Endothelial cell of umbilical vein (primary cell): ENCODE data around the gene MRPL12. TPM values are rescaled to one million over a fixed set of nuclear protein-coding genes. Genes with fewer than 3 reads are reported as not detected.

Experiments used
- BruUV-seq: library from RNA; stranded (reverse); fragments of 400-500 nt; replicated peaks from 2 replicates; lab custom pipeline; 2021; lab: Mats Ljungman, UMichigan
- CTCF ChIA-PET: fragments of 300-600, 350-600 bp; sonication (Branson Sonifier 250); formaldehyde crosslinking; loops from one replicate; lab custom pipeline; 2021; ENCODE audit warnings: antibody characterized with exemption, inconsistent platforms; lab: Charles Lee
- POLR2A ChIA-PET: fragments of 300-600, 350-600 bp; sonication (Branson Sonifier 250); formaldehyde crosslinking; loops from one replicate; lab custom pipeline; 2021; ENCODE audit warnings: antibody characterized with exemption, inconsistent platforms; lab: Charles Lee
- DNase-seq: peaks from one replicate; pipeline ENCODE4 v3.0.0-alpha.2; 2011; ENCODE audit warnings: low read depth, low spot score
- FAIRE-seq: peaks from 2 replicates; lab custom pipeline; 2011; peaks lifted over from hg19 to GRCh38; lab: Jason Lieb, UNC
- H2AFZ ChIP-seq: 2 replicates; pipeline ENCODE4 v1.6.0; 2012; ENCODE audit warnings: low read depth, low read length, control low read depth, inconsistent platforms
- H3K27ac ChIP-seq: 2 replicates; pipeline ENCODE4 v1.5.1; 2011; ENCODE audit warnings: low read depth, mild to moderate bottlenecking, control low read depth, low read length, moderate library complexity; ENCODE audit not compliant: insufficient read depth
- H3K27me3 ChIP-seq, 2 experiments: 2 replicates each; pipeline versions ENCODE4 v1.6.0 to v1.6.1; 2011; ENCODE audit warnings: low read length in 2 of 2, mixed read lengths in 1 of 2; ENCODE audit not compliant: control insufficient read depth in 2 of 2, insufficient read depth in 2 of 2
- H3K36me3 ChIP-seq, 2 experiments: 2 replicates in 1 of 2; 3 replicates in 1 of 2; pipeline ENCODE4 v1.5.1; 2011; ENCODE audit warnings: low read length in 2 of 2, mild to moderate bottlenecking in 1 of 2, moderate library complexity in 1 of 2; ENCODE audit not compliant: control insufficient read depth in 2 of 2, insufficient read depth in 2 of 2; ENCODE audit errors: extremely low read depth in 1 of 2
- H3K4me1 ChIP-seq: 3 replicates; pipeline ENCODE4 v1.5.1; 2011; ENCODE audit warnings: mild to moderate bottlenecking, low read length; ENCODE audit not compliant: control insufficient read depth, insufficient read depth; ENCODE audit errors: extremely low read depth
- H3K4me2 ChIP-seq: 2 replicates; pipeline ENCODE4 v1.6.1; 2011; ENCODE audit warnings: low read length, control low read depth, mixed read lengths; ENCODE audit not compliant: insufficient read depth
- H3K4me3 ChIP-seq, 3 experiments: fragments of 200-600 bp in 1 of 3; sonication (generic), shearing (Covaris generic) in 1 of 3; replicated peaks in 1 of 3; 2 replicates each; pipeline ENCODE4 v1.5.1; 2011 to 2016; ENCODE audit warnings: control low read depth in 3 of 3, low read length in 3 of 3, mild to moderate bottlenecking in 2 of 3, inconsistent platforms in 1 of 3, low read depth in 1 of 3, moderate library complexity in 1 of 3; ENCODE audit not compliant: insufficient read depth in 1 of 3
- H3K79me2 ChIP-seq: 2 replicates; pipeline ENCODE4 v1.6.0; 2012; ENCODE audit warnings: low read length, inconsistent platforms; ENCODE audit not compliant: control insufficient read depth, insufficient read depth
- H3K9ac ChIP-seq: replicated peaks from 2 replicates; pipeline ENCODE3; 2011; ENCODE audit warnings: low read length, control low read depth; ENCODE audit not compliant: insufficient read depth; ENCODE audit errors: extremely low read depth
- H3K9me1 ChIP-seq: replicated peaks from 3 replicates; pipeline ENCODE4 v1.6.0; 2011; ENCODE audit warnings: mild to moderate bottlenecking, low read length; ENCODE audit not compliant: control insufficient read depth, insufficient read depth; ENCODE audit errors: extremely low read depth
- H3K9me3 ChIP-seq: replicated peaks from 2 replicates; pipeline ENCODE4 v1.5.1; 2012; ENCODE audit warnings: low read length, inconsistent platforms; ENCODE audit not compliant: control insufficient read depth, insufficient read depth
- H4K20me1 ChIP-seq: replicated peaks from 2 replicates; pipeline ENCODE3; 2011; ENCODE audit warnings: mild to moderate bottlenecking, low read length; ENCODE audit not compliant: control insufficient read depth, insufficient read depth; ENCODE audit errors: extremely low read depth
- EZH2 ChIP-seq: IDR thresholded peaks from 2 replicates; pipeline ENCODE4 v1.6.1; 2012; ENCODE audit warnings: borderline replicate concordance, low read depth, mild to moderate bottlenecking, moderate library complexity, low read length, inconsistent platforms; ENCODE audit not compliant: severe bottlenecking
- FOS ChIP-seq: IDR thresholded peaks from 2 replicates; pipeline ENCODE4 v1.6.1; 2011; ENCODE audit warnings: mild to moderate bottlenecking, low read length, moderate library complexity, borderline replicate concordance; ENCODE audit not compliant: insufficient read depth
- GATA2 ChIP-seq: IDR thresholded peaks from 2 replicates; pipeline ENCODE4 v1.7.0; 2011; ENCODE audit warnings: low read depth, mild to moderate bottlenecking, moderate library complexity, mixed read lengths, low read length; ENCODE audit not compliant: insufficient read length, insufficient read depth
- MYC ChIP-seq: IDR thresholded peaks from one replicate; pipeline ENCODE4 v1.6.1; 2011; ENCODE audit warnings: mild to moderate bottlenecking, low read depth, low read length
- POLR2A ChIP-seq: IDR thresholded peaks from 2 replicates; pipeline ENCODE4 v1.6.1; 2012; ENCODE audit warnings: low read depth, mild to moderate bottlenecking, control low read depth, low read length
- POLR2AphosphoS5 ChIP-seq: IDR thresholded peaks from 2 replicates; pipeline ENCODE4 v1.6.1; 2012; ENCODE audit warnings: low read depth, mild to moderate bottlenecking, control low read depth, low read length, moderate library complexity; ENCODE audit not compliant: insufficient read depth
- dilution Hi-C: fragments of 300-500 bp; cut with MboI; formaldehyde crosslinking; loops from one replicate; pipeline ENCODE4 v1.15.0; 2019; ENCODE audit warnings: low sequenced_read_pairs; ENCODE audit not compliant: extremely low pct_ligation_motif_present
- intact Hi-C: fragments of 100-400 bp; cut with micrococcal nuclease; formaldehyde crosslinking; loops from one replicate; pipeline ENCODE4 v1.10.0; 2022
- polyA plus RNA-seq, 4 experiments: library from polyadenylated mRNA; depleted of rRNA in 3 of 4; stranded (reverse) in 3 of 4; unstranded in 1 of 4; fragments of >200 nt; gene quantifications; 2 replicates each; pipeline versions ENCODE4 v1.2.1 to v1.2.3, GENCODE V29; 2011 to 2012; ENCODE audit warnings: missing spikeins in 1 of 4
- total RNA-seq: library from RNA; stranded (reverse); gene quantifications from 2 replicates; pipeline ENCODE4 v1.2.3, GENCODE V29; 2021
- TF ChIP-seq, protein P1 (sequence below), 2 donors: IDR thresholded peaks; 1 replicate in 1 of 2; 2 replicates in 1 of 2; pipeline ENCODE4 v1.5.1; 2011; ENCODE audit warnings: low read length in 2 of 2, mild to moderate bottlenecking in 2 of 2, moderate library complexity in 2 of 2, control low read depth in 1 of 2, inconsistent platforms in 1 of 2, low read depth in 1 of 2; ENCODE audit not compliant: insufficient read depth in 1 of 2; ENCODE audit errors: extremely low read depth in 1 of 2
- TF ChIP-seq, protein P2 (sequence below): IDR thresholded peaks from 2 replicates; pipeline ENCODE4 v1.6.1; 2011; ENCODE audit not compliant: insufficient read depth, insufficient read length

MRPL12 gene
- total and polyA plus RNA-seq, 2 donors (not counting 3 experiments of a cell fraction or from before 2014, with no cell fraction given) = 91.9 to 99.9 TPM

DNA sequence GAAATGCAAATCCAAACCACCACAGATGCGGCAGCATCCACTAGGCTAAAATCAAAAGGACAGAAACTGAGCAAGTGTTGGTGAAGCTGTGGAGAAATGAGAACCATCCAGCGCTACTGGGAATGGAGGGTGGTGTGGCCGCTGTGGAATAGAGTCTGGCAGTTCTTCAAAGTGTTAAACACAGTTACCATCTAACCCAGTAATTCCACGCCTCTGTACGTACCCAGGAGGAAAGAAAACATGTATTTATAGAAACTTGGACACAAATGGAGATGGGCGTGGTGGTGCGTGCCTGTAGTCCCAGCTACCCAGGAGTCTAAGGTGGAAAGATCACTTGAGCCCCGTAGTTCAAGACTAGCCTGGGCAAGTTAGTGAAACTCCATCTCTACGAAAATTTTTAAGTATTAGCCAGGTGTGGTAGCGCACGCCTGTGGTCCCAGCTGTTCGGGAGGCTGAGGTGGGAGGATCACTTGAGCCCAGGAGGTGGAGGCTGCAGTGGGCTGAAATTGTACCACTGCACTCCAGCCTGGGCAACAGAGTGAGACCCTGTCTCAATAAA, 20.6 kb downstream of the MRPL12 start:
- peak; percentile 44 for FAIRE-seq

DNA sequence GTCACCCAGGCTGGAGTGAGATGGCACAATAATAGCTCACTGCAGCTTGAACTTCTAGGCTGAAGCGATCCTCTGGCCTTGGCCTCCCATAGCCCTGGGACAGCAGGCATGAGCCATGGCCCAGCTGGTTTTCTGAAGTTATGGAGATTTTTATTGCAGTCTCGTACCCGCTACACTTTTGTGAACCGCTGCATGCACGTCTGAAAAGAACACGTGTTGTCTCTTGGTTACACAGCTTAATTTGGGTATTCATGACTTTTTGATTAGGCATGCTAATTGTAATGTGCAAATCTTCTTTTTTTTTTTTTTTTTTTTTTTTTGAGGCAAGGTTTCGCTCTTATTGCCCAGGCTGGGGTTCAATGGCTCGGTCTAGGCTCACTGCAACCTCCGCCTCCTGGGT, 22.3 kb downstream of the MRPL12 start:
- intact Hi-C loops = no loop called here
- TF ChIP-seq POLR2A = no peak
- TF ChIP-seq, protein P1, sequence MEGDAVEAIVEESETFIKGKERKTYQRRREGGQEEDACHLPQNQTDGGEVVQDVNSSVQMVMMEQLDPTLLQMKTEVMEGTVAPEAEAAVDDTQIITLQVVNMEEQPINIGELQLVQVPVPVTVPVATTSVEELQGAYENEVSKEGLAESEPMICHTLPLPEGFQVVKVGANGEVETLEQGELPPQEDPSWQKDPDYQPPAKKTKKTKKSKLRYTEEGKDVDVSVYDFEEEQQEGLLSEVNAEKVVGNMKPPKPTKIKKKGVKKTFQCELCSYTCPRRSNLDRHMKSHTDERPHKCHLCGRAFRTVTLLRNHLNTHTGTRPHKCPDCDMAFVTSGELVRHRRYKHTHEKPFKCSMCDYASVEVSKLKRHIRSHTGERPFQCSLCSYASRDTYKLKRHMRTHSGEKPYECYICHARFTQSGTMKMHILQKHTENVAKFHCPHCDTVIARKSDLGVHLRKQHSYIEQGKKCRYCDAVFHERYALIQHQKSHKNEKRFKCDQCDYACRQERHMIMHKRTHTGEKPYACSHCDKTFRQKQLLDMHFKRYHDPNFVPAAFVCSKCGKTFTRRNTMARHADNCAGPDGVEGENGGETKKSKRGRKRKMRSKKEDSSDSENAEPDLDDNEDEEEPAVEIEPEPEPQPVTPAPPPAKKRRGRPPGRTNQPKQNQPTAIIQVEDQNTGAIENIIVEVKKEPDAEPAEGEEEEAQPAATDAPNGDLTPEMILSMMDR (IDR thresholded peaks at IDR 0.05; ENCODE audit: extremely low read depth in 1 of 2, insufficient read depth in 1 of 2, low read depth in 1 of 2, low read length in 2 of 2) = no peak
- TF ChIP-seq MYC = no peak
- TF ChIP-seq EZH2 = no peak
- TF ChIP-seq, protein P2, sequence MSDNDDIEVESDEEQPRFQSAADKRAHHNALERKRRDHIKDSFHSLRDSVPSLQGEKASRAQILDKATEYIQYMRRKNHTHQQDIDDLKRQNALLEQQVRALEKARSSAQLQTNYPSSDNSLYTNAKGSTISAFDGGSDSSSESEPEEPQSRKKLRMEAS = no peak
- no peak for TF ChIP-seq GATA2
- TF ChIP-seq POLR2AphosphoS5 = no peak
- TF ChIP-seq FOS = no peak
- ChIA-PET CTCF (interaction anchor here (1.5 to 2.1 kb wide), 3 partner anchors 10 to 312 kb away, joined by 4 to 5 read pairs (median 5); partner anchors contain the start of gene DCXR), POLR2A (no interaction called here)
- dilution Hi-C loops = no loop called here
- Histone ChIP-seq H4K20me1 (no peaks in the 10 kb centered on the region), H3K27ac (no peak overlapping the region), H3K4me1 (peaks cover 4% of the 10 kb centered on the region), H3K27me3 (peaks cover 0 to 3% of the 10 kb centered on the region in 2 experiments), H3K4me2 (no peak overlapping the region), H3K9me3 (no peaks in the 10 kb centered on the region), H2AFZ (no peak overlapping the region), H3K4me3 (no peak overlapping the region), H3K9me1 (no peaks in the 10 kb centered on the region), H3K9ac (no peak overlapping the region), H3K36me3 (no peaks in the 10 kb centered on the region), H3K79me2 (no peaks in the 10 kb centered on the region)
- DNase-seq = no peak
- no peak for FAIRE-seq
- no TSS peak for BruUV-seq

More for the DNA sequence above, 20.6 kb downstream of the MRPL12 start:
- no TSS peak for BruUV-seq
- DNase-seq = no peak
- Histone ChIP-seq H3K79me2 (no peaks in the 10 kb centered on the region), H3K9ac (no peak overlapping the region), H3K9me3 (no peaks in the 10 kb centered on the region), H4K20me1 (no peaks in the 10 kb centered on the region), H3K27me3 (peaks cover 0 to 3% of the 10 kb centered on the region in 2 experiments), H2AFZ (no peak overlapping the region), H3K4me1 (peaks cover 4% of the 10 kb centered on the region), H3K27ac (no peak overlapping the region), H3K9me1 (no peaks in the 10 kb centered on the region), H3K36me3 (no peaks in the 10 kb centered on the region), H3K4me2 (no peak overlapping the region), H3K4me3 (no peak overlapping the region)
- TF ChIP-seq GATA2 = no peak
- ChIA-PET POLR2A (no interaction called here), CTCF (interaction anchor here (1.0 kb wide), 1 partner anchor 236 kb away, joined by 3 read pairs; no protein-coding TSS in a partner anchor)
- dilution Hi-C loops (no loop called here), intact Hi-C loops (no loop called here)
